Endothelial cell of umbilical vein (primary cell): ENCODE measurements around the gene PLB1. TPM values are rescaled to one million over a fixed set of nuclear protein-coding genes. Genes with fewer than 3 reads are reported as not detected.
"Not testable (repeated sequence)": the region's sequence is repeated elsewhere in the genome, so short reads cannot be mapped to it uniquely, and the experiment has no call there.

ENCODE experiments used
- BruUV-seq: library from RNA; stranded (reverse); fragments of 400-500 nt; replicated peaks from 2 replicates; lab custom pipeline; 2021; lab: Mats Ljungman, UMichigan
- CTCF ChIA-PET: fragments of 300-600, 350-600 bp; sonication (Branson Sonifier 250); formaldehyde crosslinking; loops from one replicate; lab custom pipeline; 2021; ENCODE audit warnings: antibody characterized with exemption, inconsistent platforms; lab: Charles Lee
- POLR2A ChIA-PET: fragments of 300-600, 350-600 bp; sonication (Branson Sonifier 250); formaldehyde crosslinking; loops from one replicate; lab custom pipeline; 2021; ENCODE audit warnings: antibody characterized with exemption, inconsistent platforms; lab: Charles Lee
- DNase-seq: peaks from one replicate; pipeline ENCODE4 v3.0.0-alpha.2; 2011; ENCODE audit warnings: low read depth, low spot score
- FAIRE-seq: peaks from 2 replicates; lab custom pipeline; 2011; peaks lifted over from hg19 to GRCh38; lab: Jason Lieb, UNC
- H2AFZ ChIP-seq: 2 replicates; pipeline ENCODE4 v1.6.0; 2012; ENCODE audit warnings: low read depth, low read length, control low read depth, inconsistent platforms
- H3K27ac ChIP-seq: 2 replicates; pipeline ENCODE4 v1.5.1; 2011; ENCODE audit warnings: low read depth, mild to moderate bottlenecking, control low read depth, low read length, moderate library complexity; ENCODE audit not compliant: insufficient read depth
- H3K27me3 ChIP-seq, 2 experiments: 2 replicates each; pipeline versions ENCODE4 v1.6.0 to v1.6.1; 2011; ENCODE audit warnings: low read length in 2 of 2, mixed read lengths in 1 of 2; ENCODE audit not compliant: control insufficient read depth in 2 of 2, insufficient read depth in 2 of 2
- H3K36me3 ChIP-seq, 2 experiments: 2 replicates in 1 of 2; 3 replicates in 1 of 2; pipeline ENCODE4 v1.5.1; 2011; ENCODE audit warnings: low read length in 2 of 2, mild to moderate bottlenecking in 1 of 2, moderate library complexity in 1 of 2; ENCODE audit not compliant: control insufficient read depth in 2 of 2, insufficient read depth in 2 of 2; ENCODE audit errors: extremely low read depth in 1 of 2
- H3K4me1 ChIP-seq: 3 replicates; pipeline ENCODE4 v1.5.1; 2011; ENCODE audit warnings: mild to moderate bottlenecking, low read length; ENCODE audit not compliant: control insufficient read depth, insufficient read depth; ENCODE audit errors: extremely low read depth
- H3K4me2 ChIP-seq: 2 replicates; pipeline ENCODE4 v1.6.1; 2011; ENCODE audit warnings: low read length, control low read depth, mixed read lengths; ENCODE audit not compliant: insufficient read depth
- H3K4me3 ChIP-seq, 3 experiments: fragments of 200-600 bp in 1 of 3; sonication (generic), shearing (Covaris generic) in 1 of 3; replicated peaks in 1 of 3; 2 replicates each; pipeline ENCODE4 v1.5.1; 2011 to 2016; ENCODE audit warnings: control low read depth in 3 of 3, low read length in 3 of 3, mild to moderate bottlenecking in 2 of 3, inconsistent platforms in 1 of 3, low read depth in 1 of 3, moderate library complexity in 1 of 3; ENCODE audit not compliant: insufficient read depth in 1 of 3
- H3K79me2 ChIP-seq: 2 replicates; pipeline ENCODE4 v1.6.0; 2012; ENCODE audit warnings: low read length, inconsistent platforms; ENCODE audit not compliant: control insufficient read depth, insufficient read depth
- H3K9ac ChIP-seq: replicated peaks from 2 replicates; pipeline ENCODE3; 2011; ENCODE audit warnings: low read length, control low read depth; ENCODE audit not compliant: insufficient read depth; ENCODE audit errors: extremely low read depth
- H3K9me1 ChIP-seq: replicated peaks from 3 replicates; pipeline ENCODE4 v1.6.0; 2011; ENCODE audit warnings: mild to moderate bottlenecking, low read length; ENCODE audit not compliant: control insufficient read depth, insufficient read depth; ENCODE audit errors: extremely low read depth
- H3K9me3 ChIP-seq: replicated peaks from 2 replicates; pipeline ENCODE4 v1.5.1; 2012; ENCODE audit warnings: low read length, inconsistent platforms; ENCODE audit not compliant: control insufficient read depth, insufficient read depth
- H4K20me1 ChIP-seq: replicated peaks from 2 replicates; pipeline ENCODE3; 2011; ENCODE audit warnings: mild to moderate bottlenecking, low read length; ENCODE audit not compliant: control insufficient read depth, insufficient read depth; ENCODE audit errors: extremely low read depth
- EZH2 ChIP-seq: IDR thresholded peaks from 2 replicates; pipeline ENCODE4 v1.6.1; 2012; ENCODE audit warnings: borderline replicate concordance, low read depth, mild to moderate bottlenecking, moderate library complexity, low read length, inconsistent platforms; ENCODE audit not compliant: severe bottlenecking
- FOS ChIP-seq: IDR thresholded peaks from 2 replicates; pipeline ENCODE4 v1.6.1; 2011; ENCODE audit warnings: mild to moderate bottlenecking, low read length, moderate library complexity, borderline replicate concordance; ENCODE audit not compliant: insufficient read depth
- GATA2 ChIP-seq: IDR thresholded peaks from 2 replicates; pipeline ENCODE4 v1.7.0; 2011; ENCODE audit warnings: low read depth, mild to moderate bottlenecking, moderate library complexity, mixed read lengths, low read length; ENCODE audit not compliant: insufficient read length, insufficient read depth
- JUN ChIP-seq: IDR thresholded peaks from 2 replicates; pipeline ENCODE4 v1.6.1; 2011; ENCODE audit warnings: borderline replicate concordance, low read depth; ENCODE audit not compliant: insufficient read length, insufficient read depth
- MYC ChIP-seq: IDR thresholded peaks from one replicate; pipeline ENCODE4 v1.6.1; 2011; ENCODE audit warnings: mild to moderate bottlenecking, low read depth, low read length
- POLR2A ChIP-seq: IDR thresholded peaks from 2 replicates; pipeline ENCODE4 v1.6.1; 2012; ENCODE audit warnings: low read depth, mild to moderate bottlenecking, control low read depth, low read length
- dilution Hi-C: fragments of 300-500 bp; cut with MboI; formaldehyde crosslinking; loops from one replicate; pipeline ENCODE4 v1.15.0; 2019; ENCODE audit warnings: low sequenced_read_pairs; ENCODE audit not compliant: extremely low pct_ligation_motif_present
- intact Hi-C: fragments of 100-400 bp; cut with micrococcal nuclease; formaldehyde crosslinking; loops from one replicate; pipeline ENCODE4 v1.10.0; 2022
- polyA plus RNA-seq, 4 experiments: library from polyadenylated mRNA; depleted of rRNA in 3 of 4; stranded (reverse) in 3 of 4; unstranded in 1 of 4; fragments of >200 nt; gene quantifications; 2 replicates each; pipeline versions ENCODE4 v1.2.1 to v1.2.3, GENCODE V29; 2011 to 2012; ENCODE audit warnings: missing spikeins in 1 of 4
- total RNA-seq: library from RNA; stranded (reverse); gene quantifications from 2 replicates; pipeline ENCODE4 v1.2.3, GENCODE V29; 2021
- TF ChIP-seq, protein P1 (sequence below), 2 donors: IDR thresholded peaks; 1 replicate in 1 of 2; 2 replicates in 1 of 2; pipeline ENCODE4 v1.5.1; 2011; ENCODE audit warnings: low read length in 2 of 2, mild to moderate bottlenecking in 2 of 2, moderate library complexity in 2 of 2, control low read depth in 1 of 2, inconsistent platforms in 1 of 2, low read depth in 1 of 2; ENCODE audit not compliant: insufficient read depth in 1 of 2; ENCODE audit errors: extremely low read depth in 1 of 2
- TF ChIP-seq, protein P2 (sequence below): IDR thresholded peaks from 2 replicates; pipeline ENCODE4 v1.6.1; 2011; ENCODE audit not compliant: insufficient read depth, insufficient read length

PLB1 gene
- total and polyA plus RNA-seq, 2 donors (not counting 3 experiments of a cell fraction or from before 2014, with no cell fraction given), result 0.75 to 0.80 TPM

DNA sequence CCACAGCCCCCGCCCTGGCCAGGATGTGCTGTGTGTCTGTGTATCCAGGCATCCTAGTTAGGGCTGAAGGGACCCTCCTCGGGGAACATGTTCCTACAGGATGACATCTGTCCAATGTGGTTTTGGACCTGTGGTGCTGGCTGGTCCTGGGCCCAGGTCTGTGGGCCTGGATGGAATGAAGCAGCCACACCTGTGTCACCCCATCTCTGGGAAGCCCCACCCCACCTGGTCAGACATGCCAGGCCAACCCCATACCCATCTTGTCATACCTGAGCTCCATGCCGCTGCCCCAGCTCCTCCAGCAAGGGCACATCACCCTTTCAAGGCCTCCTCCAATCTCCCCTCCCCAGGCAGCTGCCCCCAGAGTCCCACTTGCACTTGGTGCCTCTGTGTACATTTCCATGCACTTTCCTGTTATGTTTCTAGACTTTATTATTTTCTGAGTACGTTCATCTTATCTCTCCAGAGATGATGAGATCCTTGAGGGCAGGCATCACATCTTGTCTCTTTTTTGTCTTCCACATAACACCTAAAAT lies 24.1 kb upstream of the PLB1 start:
- H3K27me3 ChIP-seq, result no peaks in the 10 kb centered on the region
- H3K9me3 ChIP-seq, result no peaks in the 10 kb centered on the region
- intact Hi-C loops, result no loop called here
- no peaks in the 10 kb centered on the region for H4K20me1 ChIP-seq
- TF ChIP-seq, protein P1, sequence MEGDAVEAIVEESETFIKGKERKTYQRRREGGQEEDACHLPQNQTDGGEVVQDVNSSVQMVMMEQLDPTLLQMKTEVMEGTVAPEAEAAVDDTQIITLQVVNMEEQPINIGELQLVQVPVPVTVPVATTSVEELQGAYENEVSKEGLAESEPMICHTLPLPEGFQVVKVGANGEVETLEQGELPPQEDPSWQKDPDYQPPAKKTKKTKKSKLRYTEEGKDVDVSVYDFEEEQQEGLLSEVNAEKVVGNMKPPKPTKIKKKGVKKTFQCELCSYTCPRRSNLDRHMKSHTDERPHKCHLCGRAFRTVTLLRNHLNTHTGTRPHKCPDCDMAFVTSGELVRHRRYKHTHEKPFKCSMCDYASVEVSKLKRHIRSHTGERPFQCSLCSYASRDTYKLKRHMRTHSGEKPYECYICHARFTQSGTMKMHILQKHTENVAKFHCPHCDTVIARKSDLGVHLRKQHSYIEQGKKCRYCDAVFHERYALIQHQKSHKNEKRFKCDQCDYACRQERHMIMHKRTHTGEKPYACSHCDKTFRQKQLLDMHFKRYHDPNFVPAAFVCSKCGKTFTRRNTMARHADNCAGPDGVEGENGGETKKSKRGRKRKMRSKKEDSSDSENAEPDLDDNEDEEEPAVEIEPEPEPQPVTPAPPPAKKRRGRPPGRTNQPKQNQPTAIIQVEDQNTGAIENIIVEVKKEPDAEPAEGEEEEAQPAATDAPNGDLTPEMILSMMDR (IDR thresholded peaks at IDR 0.05; ENCODE audit: extremely low read depth in 1 of 2, insufficient read depth in 1 of 2, low read depth in 1 of 2, low read length in 2 of 2), result no peak
- no peak for TF ChIP-seq EZH2
- no peak for TF ChIP-seq GATA2
- no peak for TF ChIP-seq MYC
- no peak for TF ChIP-seq JUN
- TF ChIP-seq, protein P2, sequence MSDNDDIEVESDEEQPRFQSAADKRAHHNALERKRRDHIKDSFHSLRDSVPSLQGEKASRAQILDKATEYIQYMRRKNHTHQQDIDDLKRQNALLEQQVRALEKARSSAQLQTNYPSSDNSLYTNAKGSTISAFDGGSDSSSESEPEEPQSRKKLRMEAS, result no peak
- TF ChIP-seq FOS, result no peak
- TF ChIP-seq POLR2A, result no peak
- no peak overlapping the region for H3K9ac ChIP-seq
- FAIRE-seq (no peak), DNase-seq (no peak)
- H3K27ac ChIP-seq, result no peak overlapping the region
- no peak overlapping the region for H3K4me2 ChIP-seq
- H3K4me1 ChIP-seq, result peaks cover 4% of the 10 kb centered on the region
- dilution Hi-C loops, result no loop called here
- no peaks in the 10 kb centered on the region for H3K79me2 ChIP-seq
- no peaks in the 10 kb centered on the region for H3K36me3 ChIP-seq
- POLR2A ChIA-PET, result no interaction called here
- CTCF ChIA-PET, result no interaction called here
- no peak overlapping the region for H3K4me3 ChIP-seq
- BruUV-seq, result no TSS peak
- no peak overlapping the region for H2AFZ ChIP-seq
- no peaks in the 10 kb centered on the region for H3K9me1 ChIP-seq

DNA sequence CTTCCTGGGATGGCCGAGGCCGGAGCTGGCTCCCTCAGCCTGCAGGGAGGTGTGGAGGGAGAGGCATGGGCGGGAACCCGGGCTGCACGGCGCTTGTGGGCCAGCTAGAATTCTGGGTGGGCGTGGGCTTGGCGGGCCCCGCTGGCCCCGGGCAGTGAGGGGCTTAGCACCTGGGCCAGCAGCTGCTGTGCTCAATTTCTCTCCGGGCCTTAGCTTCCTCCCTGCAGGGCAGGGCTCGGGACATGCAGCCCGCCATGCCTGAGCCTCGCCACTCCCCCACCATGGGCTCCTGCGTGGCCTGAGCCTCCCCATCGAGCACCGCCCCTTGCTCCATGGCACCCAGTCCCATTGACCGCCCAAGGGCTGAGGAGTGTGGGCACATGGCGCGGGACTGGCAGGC lies 23.2 kb upstream of the PLB1 start:
- BruUV-seq, H4K20me1 ChIP-seq, H3K9me3 ChIP-seq, H3K4me1 ChIP-seq, H3K27ac ChIP-seq, FAIRE-seq, H3K9ac ChIP-seq, H2AFZ ChIP-seq, H3K4me3 ChIP-seq, H3K36me3 ChIP-seq, H3K27me3 ChIP-seq, intact Hi-C loops, H3K4me2 ChIP-seq, dilution Hi-C loops, DNase-seq, POLR2A ChIA-PET, H3K9me1 ChIP-seq, H3K79me2 ChIP-seq: not testable (repeated sequence)
- CTCF ChIA-PET, result interaction anchor here (1.3 kb wide), 1 partner anchor 64 kb away, joined by 3 read pairs; no protein-coding TSS in a partner anchor
